ENCODE results near the gene ADH1C. TPM values are rescaled to one million over a fixed set of nuclear protein-coding genes. Genes with fewer than 3 reads are reported as not detected.
A peak's percentile ranks its signal among the peaks of the same experiment; 100 is the strongest.

The ADH1C gene
- total RNA-seq, 4 donors from 2014 or later, result 0.68 to 1.2 TPM; not detected in 2

DNA sequence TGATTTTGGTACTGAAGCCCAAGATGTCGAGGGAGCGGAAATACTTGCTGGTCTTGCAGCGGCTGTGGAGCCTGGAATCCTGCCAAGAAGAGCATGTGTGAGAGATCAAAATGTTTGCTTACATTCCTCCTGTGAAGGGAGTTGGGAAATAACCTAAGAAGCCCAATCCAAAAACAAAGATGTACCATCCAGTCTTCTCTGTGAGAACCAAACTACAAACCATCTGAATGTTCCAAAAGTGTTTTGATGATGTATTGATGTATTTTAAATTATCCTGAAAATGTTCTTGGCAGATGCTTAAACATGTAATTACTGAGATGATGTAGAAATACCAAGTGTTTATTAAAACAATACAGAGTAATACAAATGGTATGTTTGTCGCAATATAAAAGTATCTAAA is 51.6 kb downstream of the ADH1C start:
- peak; percentile 93 to 96 for DNase-seq (ENCODE audit: low spot score in 2 of 2)

GRCh38 chr4:99293357-99293756 is 59.2 kb downstream of the ADH1C start:
- TF ChIP-seq POLR2A (IDR thresholded peaks at IDR 0.05) (no peak), CTCF (IDR thresholded peaks at IDR 0.05) (no peak)

More for the DNA sequence above, 51.6 kb downstream of the ADH1C start:
- WGBS, 2 donors, result 18 to 21% methylated on average over 4 of the region's 4 CpGs
- H3K4me3 ChIP-seq (ENCODE audit: low read depth, poor library complexity, severe bottlenecking), result no peak overlapping the region
- intact Hi-C loops (cut with DNase I; ENCODE audit: low total_unique reads), result no loop called here
- no peak for TF ChIP-seq CTCF (IDR thresholded peaks at IDR 0.05)
- TF ChIP-seq POLR2A (IDR thresholded peaks at IDR 0.05), result no peak

DNA sequence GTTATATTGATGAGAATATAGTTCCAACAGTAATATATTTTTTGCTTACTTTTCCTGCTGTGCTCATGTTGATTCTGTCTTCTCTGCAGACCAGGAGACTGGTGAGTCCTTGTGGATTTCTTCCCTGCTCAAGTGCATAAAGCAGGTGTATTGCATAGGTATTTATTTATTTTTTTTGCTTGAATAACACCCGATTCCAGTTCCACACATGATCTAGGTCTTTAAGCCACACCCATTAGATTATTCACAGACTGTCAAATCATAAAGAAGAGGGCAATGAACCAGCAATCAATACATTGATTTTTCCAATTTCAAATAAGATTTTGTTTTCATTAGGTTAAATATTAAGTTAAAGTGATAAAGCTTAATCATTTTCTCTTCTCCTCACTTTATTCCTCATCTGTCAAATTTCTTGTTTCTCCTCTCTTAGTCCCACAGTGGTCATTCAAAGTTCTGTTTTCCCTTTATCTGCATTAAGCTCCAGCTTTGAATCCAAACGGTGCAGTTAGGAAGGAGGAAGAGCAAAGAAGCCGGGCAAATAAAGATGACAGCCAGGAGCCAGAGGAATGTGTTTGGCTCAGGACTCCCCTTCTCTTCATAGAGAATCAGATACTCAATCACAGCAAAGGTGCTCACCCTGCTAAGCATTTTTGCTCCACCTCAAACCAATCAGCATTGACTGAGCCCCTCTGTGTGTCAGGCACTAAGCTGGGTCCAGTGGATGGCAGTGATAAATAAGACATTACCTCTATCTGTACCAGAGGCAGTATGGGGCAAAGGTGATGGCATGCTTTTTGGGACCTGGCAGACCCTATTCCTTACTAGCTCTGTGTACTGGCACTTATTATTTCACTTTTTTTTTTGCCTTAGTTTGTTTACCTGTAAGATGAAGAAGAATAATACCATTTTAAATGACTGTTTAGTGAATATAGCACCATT is 61.4 kb downstream of the ADH1C start, which contains the start of gene ADH1A:
Gene ADH1A, minus strand, starts transcription at position 138 of the 939 bp plus-strand sequence. Its CDS starts 71 bp downstream, at position 67.
- H3K4me3 ChIP-seq (ENCODE audit: low read depth, poor library complexity, severe bottlenecking), result no peak within 1 kb of the TSS
- intact Hi-C loops (cut with DNase I; ENCODE audit: low total_unique reads), result no loop called here
- TF ChIP-seq POLR2A (IDR thresholded peaks at IDR 0.05), result no peak
- no peak for TF ChIP-seq CTCF (IDR thresholded peaks at IDR 0.05)
- WGBS, 2 donors, result 80 to 83% methylated on average over 3 of the region's 3 CpGs
- DNase-seq (ENCODE audit: low spot score in 2 of 2), result no peak

More at GRCh38 chr4:99293357-99293756, 59.2 kb downstream of the ADH1C start:
- DNase-seq (ENCODE audit: low spot score in 2 of 2), result no peak
- H3K4me3 ChIP-seq (ENCODE audit: low read depth, poor library complexity, severe bottlenecking), result no peak overlapping the region
- intact Hi-C loops (cut with DNase I; ENCODE audit: low total_unique reads), result no loop called here
- WGBS, 2 donors, result 69 to 79% methylated on average over 5 of the region's 5 CpGs

Other genes starting within 250 kb of the ADH1C start
- gene ADH4, start 208.4 kb downstream of the ADH1C start, total RNA-seq, result under 1 TPM in 2 of 4 donors, not detected in 2; 0.13 to 0.64 TPM
- gene ADH6, start 133.5 kb downstream of the ADH1C start, total RNA-seq, result 10 to 100 TPM in 1 of 4 donors, 1 to 10 TPM in 3; 1.5 to 22.5 (median 7.5) TPM
- under 1 TPM in 1 of 4 donors, not detected in 3; 0.16 TPM for gene ADH1A, start 61.8 kb downstream of the ADH1C start, total RNA-seq
- 100 to 1,000 TPM; 247 to 331 (median 292) TPM for gene ADH1B, start 31.3 kb downstream of the ADH1C start, total RNA-seq
- under 1 TPM in 3 of 4 donors, not detected in 1; 0.34 to 0.83 (median 0.52) TPM for gene ADH7, start 82.6 kb upstream of the ADH1C start, total RNA-seq
- not detected for gene C4orf17, start 158.3 kb upstream of the ADH1C start, total RNA-seq
- gene TRMT10A, start 211.3 kb upstream of the ADH1C start, total RNA-seq, result 1 to 10 TPM; 1.3 to 9.0 (median 4.7) TPM
- under 1 TPM in 2 of 4 donors, not detected in 2; 0.26 to 0.47 TPM for gene MTTP, start 222.1 kb upstream of the ADH1C start, total RNA-seq

All from lower leg skin (tissue), 4 donors.